ENCODE results near the gene ITIH2. TPM values are rescaled to one million over a fixed set of nuclear protein-coding genes. Genes with fewer than 3 reads are reported as not detected.
"Not testable (repeated sequence)": the region's sequence is repeated elsewhere in the genome, so short reads cannot be mapped to it uniquely, and the experiment has no call there.

Gene ITIH2
- total and polyA plus RNA-seq, 2 experiments from 2014 or later: 70.2 to 181 TPM

- no peak for TF ChIP-seq EZH2 (IDR thresholded peaks at IDR 0.05; ENCODE audit: borderline replicate concordance)
- TF ChIP-seq CTCF (IDR thresholded peaks at IDR 0.05; ENCODE audit: poor library complexity): no peak
- TF ChIP-seq EZH2phosphoT487 (IDR thresholded peaks at IDR 0.05; ENCODE audit: low read depth, severe bottlenecking, unreplicated experiment): no peak
- H3K4me2 ChIP-seq: no peak overlapping the region
- H3K36me3 ChIP-seq (replicated peaks; ENCODE audit: insufficient read depth, low read depth): no peaks in the 10 kb centered on the region
- WGBS (ENCODE audit: low lambda C conversion rate, missing lambda C conversion rate): 93% methylated on average over 4 of the region's 4 CpGs
- no peaks in the 10 kb centered on the region for H3K4me1 ChIP-seq (ENCODE audit: insufficient read depth)
- DNase-seq (ENCODE audit: low spot score): no peak
- H3K9me2 ChIP-seq (replicated peaks; ENCODE audit: insufficient read depth): no peaks in the 10 kb centered on the region
- H3K27me3 ChIP-seq: no peaks in the 10 kb centered on the region
- no peaks in the 10 kb centered on the region for H3K79me2 ChIP-seq
- no peak overlapping the region for H2AFZ ChIP-seq
- no peaks in the 10 kb centered on the region for H4K20me1 ChIP-seq (ENCODE audit: insufficient read depth, poor library complexity, severe bottlenecking)
- H3K9me3 ChIP-seq (ENCODE audit: low read depth): no peaks in the 10 kb centered on the region
- H3K27ac ChIP-seq: no peak overlapping the region
- no peak overlapping the region for H3K4me3 ChIP-seq
These were observed 5.7 kb downstream of the ITIH2 start for GRCh38 chr10:7708832-7709231.

GRCh38 chr10:7710446-7710845, 7.3 kb downstream of the ITIH2 start:
- TF ChIP-seq EZH2 (IDR thresholded peaks at IDR 0.05; ENCODE audit: borderline replicate concordance) (no peak), EZH2phosphoT487 (IDR thresholded peaks at IDR 0.05; ENCODE audit: low read depth, severe bottlenecking, unreplicated experiment) (no peak), CTCF (IDR thresholded peaks at IDR 0.05; ENCODE audit: poor library complexity) (no peak)
- Histone ChIP-seq H3K36me3 (replicated peaks; ENCODE audit: insufficient read depth, low read depth) (no peaks in the 10 kb centered on the region), H3K9me2 (replicated peaks; ENCODE audit: insufficient read depth) (no peaks in the 10 kb centered on the region), H2AFZ (no peak overlapping the region), H3K4me2 (no peak overlapping the region), H3K27ac (no peak overlapping the region), H3K4me1 (ENCODE audit: insufficient read depth) (no peaks in the 10 kb centered on the region), H3K4me3 (no peak overlapping the region), H3K9me3 (ENCODE audit: low read depth) (no peaks in the 10 kb centered on the region), H3K79me2 (no peaks in the 10 kb centered on the region), H4K20me1 (ENCODE audit: insufficient read depth, poor library complexity, severe bottlenecking) (no peaks in the 10 kb centered on the region), H3K27me3 (no peaks in the 10 kb centered on the region)
- WGBS (ENCODE audit: low lambda C conversion rate, missing lambda C conversion rate): 88% methylated on average over 1 of the region's 1 CpG
- DNase-seq (ENCODE audit: low spot score): no peak

GRCh38 chr10:7711075-7711474, 8.0 kb downstream of the ITIH2 start:
- 87% methylated on average over 5 of the region's 5 CpGs for WGBS (ENCODE audit: low lambda C conversion rate, missing lambda C conversion rate)
- DNase-seq (ENCODE audit: low spot score): not testable (repeated sequence)

GRCh38 chr10:7715515-7715914, 12.4 kb downstream of the ITIH2 start:
- H3K4me3 ChIP-seq: no peak overlapping the region
- no peak for TF ChIP-seq EZH2 (IDR thresholded peaks at IDR 0.05; ENCODE audit: borderline replicate concordance)
- TF ChIP-seq EZH2phosphoT487 (IDR thresholded peaks at IDR 0.05; ENCODE audit: low read depth, severe bottlenecking, unreplicated experiment): no peak
- no peak for TF ChIP-seq CTCF (IDR thresholded peaks at IDR 0.05; ENCODE audit: poor library complexity)
- H3K27me3 ChIP-seq: no peaks in the 10 kb centered on the region
- H3K4me1 ChIP-seq (ENCODE audit: insufficient read depth): no peaks in the 10 kb centered on the region
- H4K20me1 ChIP-seq (ENCODE audit: insufficient read depth, poor library complexity, severe bottlenecking): no peaks in the 10 kb centered on the region
- no peak overlapping the region for H2AFZ ChIP-seq
- H3K79me2 ChIP-seq: no peaks in the 10 kb centered on the region
- no peaks in the 10 kb centered on the region for H3K36me3 ChIP-seq (replicated peaks; ENCODE audit: insufficient read depth, low read depth)
- no peaks in the 10 kb centered on the region for H3K9me2 ChIP-seq (replicated peaks; ENCODE audit: insufficient read depth)
- H3K4me2 ChIP-seq: no peak overlapping the region
- H3K9me3 ChIP-seq (ENCODE audit: low read depth): no peaks in the 10 kb centered on the region
- WGBS (ENCODE audit: low lambda C conversion rate, missing lambda C conversion rate): 90% methylated on average over 7 of the region's 7 CpGs
- no peak overlapping the region for H3K27ac ChIP-seq
- no peak for DNase-seq (ENCODE audit: low spot score)

More at GRCh38 chr10:7711075-7711474, 8.0 kb downstream of the ITIH2 start:
- not testable (repeated sequence) for H2AFZ ChIP-seq; H3K27me3 ChIP-seq; H3K36me3 ChIP-seq (replicated peaks; ENCODE audit: insufficient read depth, low read depth); H4K20me1 ChIP-seq (ENCODE audit: insufficient read depth, poor library complexity, severe bottlenecking); H3K4me1 ChIP-seq (ENCODE audit: insufficient read depth); H3K4me3 ChIP-seq; H3K79me2 ChIP-seq; H3K9me2 ChIP-seq (replicated peaks; ENCODE audit: insufficient read depth); H3K9me3 ChIP-seq (ENCODE audit: low read depth); H3K4me2 ChIP-seq; H3K27ac ChIP-seq

Measured in hepatocyte (in vitro differentiated cells).